Activated T-helper 1 cell treated with anti-CD3 and anti-CD28 coated beads, Interleukin-12 subunit alpha, Interleukin-12 subunit beta, Interleukin-2, Interleukin-4 antibody, amounts not matched to agents 30 ng/mL and 10 ng/mL and 1 ng/mL, durations not matched to agents 14 hours and 24 hours and 36 hours (primary cell): ENCODE measurements around the gene ATP2A2. TPM values are rescaled to one million over a fixed set of nuclear protein-coding genes. Genes with fewer than 3 reads are reported as not detected.
"Not testable (repeated sequence)": the region's sequence is repeated elsewhere in the genome, so short reads cannot be mapped to it uniquely, and the experiment has no call there.

Experiments used
- DNase-seq: peaks from one replicate; pipeline ENCODE4 v3.0.0; 2021; ENCODE audit warnings: low spot score
- H3K27ac Mint-ChIP-seq: one replicate; pipeline ENCODE4 v1.8.0; 2021; ENCODE audit warnings: mild to moderate bottlenecking, mixed read lengths
- H3K27me3 Mint-ChIP-seq: one replicate; pipeline ENCODE4 v1.8.0; 2022; ENCODE audit warnings: mild to moderate bottlenecking, moderate library complexity, mixed read lengths; ENCODE audit not compliant: insufficient read depth
- H3K36me3 Mint-ChIP-seq: one replicate; pipeline ENCODE4 v1.8.0; 2021; ENCODE audit warnings: low read depth, mixed read lengths
- H3K4me1 Mint-ChIP-seq: one replicate; pipeline ENCODE4 v1.8.0; 2021; ENCODE audit warnings: low read depth, mixed read lengths
- H3K4me3 Mint-ChIP-seq: one replicate; pipeline ENCODE4 v1.8.0; 2021; ENCODE audit warnings: mild to moderate bottlenecking, moderate library complexity, mixed read lengths
- H3K9me3 Mint-ChIP-seq: one replicate; pipeline ENCODE4 v1.8.0; 2021; ENCODE audit warnings: mixed read lengths
- intact Hi-C: fragments of 100-400 bp; cut with micrococcal nuclease; formaldehyde crosslinking; loops from one replicate; pipeline ENCODE4 v1.15.1; 2024
- total RNA-seq: library from RNA; stranded (reverse); gene quantifications from 2 replicates; pipeline ENCODE4 v1.2.3, GENCODE V29; 2022

Gene ATP2A2
- total RNA-seq, 1 donor from 2014 or later: 208 TPM

- H3K27me3 Mint-ChIP-seq: no peaks in the 10 kb centered on the region
- no peak overlapping the region for H3K27ac Mint-ChIP-seq
- no peaks in the 10 kb centered on the region for H3K9me3 Mint-ChIP-seq
- H3K4me1 Mint-ChIP-seq: peaks cover 37% of the 10 kb centered on the region
- H3K4me3 Mint-ChIP-seq: no peak overlapping the region
- no peak for DNase-seq
- intact Hi-C loops: no loop called here
- peaks cover 3% of the 10 kb centered on the region for H3K36me3 Mint-ChIP-seq
Observed at GRCh38 chr12:110354172-110354780, 73.2 kb downstream of the ATP2A2 start.

DNA sequence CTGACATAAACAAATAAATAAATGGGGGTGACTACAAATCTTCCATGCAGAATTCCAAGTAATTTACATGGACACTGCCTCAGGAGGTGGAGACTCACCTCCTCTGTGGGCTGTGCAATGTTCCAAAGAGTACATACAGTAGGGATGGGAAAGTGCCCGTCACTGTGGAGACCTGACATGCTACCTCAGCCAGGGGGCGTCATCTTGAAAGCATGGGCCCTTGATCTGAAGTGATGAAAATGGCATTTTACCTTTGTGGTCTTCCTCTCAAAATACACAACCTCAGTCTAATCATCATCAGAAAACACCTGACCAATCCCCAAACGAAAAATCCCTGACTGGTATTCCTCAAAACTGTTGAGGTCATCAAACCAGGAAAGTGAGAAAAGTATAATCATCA, 74.0 kb downstream of the ATP2A2 start:
- Mint-ChIP-seq H3K4me1 (peaks cover 29% of the 10 kb centered on the region), H3K9me3 (no peaks in the 10 kb centered on the region), H3K27ac (no peak overlapping the region), H3K27me3 (no peaks in the 10 kb centered on the region), H3K36me3 (no peaks in the 10 kb centered on the region), H3K4me3 (no peak overlapping the region)
- intact Hi-C loops: loop anchor here (1.0 kb wide), 1 partner anchor 76 kb away; no protein-coding TSS in a partner anchor
- DNase-seq: no peak

DNA sequence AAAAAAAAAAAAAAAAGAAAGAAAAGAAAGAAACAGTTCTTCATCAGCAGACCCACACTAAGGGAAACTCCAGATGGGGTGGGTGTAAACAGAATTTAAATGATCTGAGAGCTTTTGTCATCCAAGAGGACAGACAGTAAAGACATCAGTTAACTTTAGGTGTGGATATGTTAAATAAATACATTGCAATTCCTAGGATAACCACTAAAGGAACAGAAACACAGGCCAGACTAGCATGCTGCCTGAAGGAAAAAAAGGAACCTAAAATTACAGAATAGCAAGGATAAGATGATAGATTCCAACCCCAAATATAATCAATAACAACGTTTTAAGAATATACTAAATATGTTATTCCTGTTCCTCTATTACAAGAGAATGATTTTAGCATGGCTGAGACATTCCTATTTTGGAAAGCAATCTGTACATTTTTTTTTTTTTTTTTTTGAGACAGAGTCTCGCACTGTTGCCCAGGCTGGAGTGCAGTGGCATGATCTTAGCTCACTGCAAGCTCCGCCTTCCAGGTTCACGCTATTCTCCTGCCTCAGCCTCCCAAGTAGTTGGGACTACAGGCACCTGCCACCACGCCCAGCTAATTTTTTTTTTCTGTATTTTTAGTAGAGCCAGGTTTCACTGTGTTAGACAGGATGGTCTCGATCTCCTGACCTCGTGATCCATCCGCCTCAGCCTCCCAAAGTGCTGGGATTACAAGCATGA, 77.5 kb downstream of the ATP2A2 start:
- intact Hi-C loops, DNase-seq, H3K27ac Mint-ChIP-seq, H3K9me3 Mint-ChIP-seq, H3K27me3 Mint-ChIP-seq, H3K36me3 Mint-ChIP-seq, H3K4me3 Mint-ChIP-seq: not testable (repeated sequence)
- peaks cover 15% of the 10 kb centered on the region for H3K4me1 Mint-ChIP-seq

DNA sequence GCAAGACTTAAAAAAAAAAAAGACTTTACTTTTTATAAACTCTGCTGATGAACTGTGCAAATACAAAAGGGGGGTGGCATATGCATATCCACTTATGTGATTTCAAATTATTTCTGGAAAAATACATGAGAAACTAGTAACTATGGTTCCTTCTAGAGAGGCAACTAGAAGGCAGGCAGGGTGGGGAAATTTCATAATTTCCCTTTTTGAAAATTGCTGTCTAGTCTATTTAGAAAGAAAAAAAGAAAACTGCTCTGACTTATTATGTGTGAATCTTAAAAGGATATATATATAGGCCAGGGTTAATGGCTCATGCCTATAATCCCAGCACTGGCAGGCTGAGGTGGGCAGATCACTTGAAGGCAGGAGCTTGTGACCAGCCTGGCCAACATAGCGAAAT, 80.2 kb downstream of the ATP2A2 start:
- H3K36me3 Mint-ChIP-seq: no peaks in the 10 kb centered on the region
- H3K4me1 Mint-ChIP-seq: no peaks in the 10 kb centered on the region
- H3K27me3 Mint-ChIP-seq: no peaks in the 10 kb centered on the region
- H3K27ac Mint-ChIP-seq: no peak overlapping the region
- no peaks in the 10 kb centered on the region for H3K9me3 Mint-ChIP-seq
- no peak overlapping the region for H3K4me3 Mint-ChIP-seq
- no peak for DNase-seq
- intact Hi-C loops: no loop called here

DNA sequence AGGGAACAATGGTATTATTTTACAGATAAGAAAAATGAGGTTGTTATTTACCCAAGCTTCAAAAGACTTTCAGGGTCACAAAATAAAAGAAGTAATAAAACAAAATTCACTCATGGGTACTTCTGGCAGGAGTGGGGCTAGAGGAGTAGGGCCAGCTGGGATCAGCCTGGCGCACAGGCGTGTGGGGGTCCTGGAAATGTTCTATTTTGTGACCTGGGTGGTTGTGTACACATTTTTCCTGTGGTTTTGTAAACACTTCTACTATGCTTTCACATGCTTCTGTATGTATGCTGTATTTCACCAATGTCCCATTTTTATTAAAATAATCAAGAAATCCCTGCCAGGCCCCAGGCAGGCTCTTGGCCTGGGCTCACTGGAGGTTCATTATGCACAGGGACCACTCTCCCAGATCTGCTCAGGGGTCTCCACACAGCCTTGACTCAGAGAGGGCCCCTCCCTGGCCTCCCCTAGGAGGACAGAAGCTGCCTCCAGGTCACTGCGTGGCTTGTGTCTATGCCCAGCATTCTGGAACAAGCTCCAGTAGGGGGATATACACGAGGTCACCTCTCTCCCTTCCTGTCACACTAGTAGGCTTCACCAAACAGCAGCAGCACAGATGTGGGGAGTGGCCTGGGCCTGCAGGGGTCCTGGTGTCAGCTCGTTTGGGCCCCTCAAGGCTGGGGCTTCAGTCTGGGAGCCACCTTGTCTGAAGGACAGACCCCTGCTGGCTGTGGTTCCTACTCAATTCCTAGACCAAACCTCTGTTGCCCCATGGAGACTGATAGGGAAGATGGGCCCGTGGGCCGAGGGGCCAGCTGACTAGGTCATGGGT, 84.7 kb downstream of the ATP2A2 start:
- Mint-ChIP-seq H3K4me3 (no peak overlapping the region), H3K27ac (no peak overlapping the region), H3K4me1 (no peaks in the 10 kb centered on the region), H3K9me3 (no peaks in the 10 kb centered on the region), H3K27me3 (no peaks in the 10 kb centered on the region), H3K36me3 (peaks cover 3% of the 10 kb centered on the region)
- no peak for DNase-seq
- intact Hi-C loops: no loop called here

DNA sequence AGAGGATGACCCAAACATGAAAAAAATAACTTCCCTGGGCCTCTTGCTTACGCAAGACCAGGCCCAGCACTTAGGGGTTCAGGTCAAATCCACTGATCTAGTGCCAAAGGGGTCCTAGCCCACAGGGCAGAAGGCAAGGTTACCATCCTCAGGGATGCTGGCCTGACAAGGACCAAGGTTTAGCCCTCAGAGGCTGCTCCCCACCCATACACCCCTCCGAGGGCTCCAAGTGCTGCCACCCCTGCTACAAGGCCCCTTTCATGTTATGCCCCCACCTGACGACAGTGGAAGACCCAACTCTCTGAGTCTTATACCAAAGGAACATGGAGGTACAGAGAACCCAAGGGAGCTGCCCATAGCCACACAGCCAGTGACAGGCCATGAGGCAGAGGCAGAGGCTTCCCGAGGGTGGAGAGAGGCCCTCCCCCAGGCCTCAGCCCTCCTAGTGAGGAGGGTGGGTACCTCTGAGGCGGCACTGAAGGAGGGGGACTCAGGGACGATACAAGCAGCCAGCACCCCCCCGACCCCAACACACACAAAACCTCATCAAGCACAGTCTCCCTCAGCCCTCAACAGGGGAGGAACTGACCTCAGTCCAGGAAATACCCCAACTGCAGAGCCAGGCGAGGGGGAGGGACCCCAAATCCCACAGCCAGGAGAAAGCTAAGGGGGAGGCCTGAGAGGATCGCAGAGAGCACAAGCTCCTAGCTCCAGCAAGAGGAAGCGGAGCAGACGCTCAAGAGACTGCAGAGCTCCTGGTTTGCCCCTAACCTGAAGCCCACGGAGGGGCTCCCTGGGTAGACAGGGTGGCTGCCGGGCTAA, 85.5 kb downstream of the ATP2A2 start:
- no peak for DNase-seq
- no peaks in the 10 kb centered on the region for H3K9me3 Mint-ChIP-seq
- H3K4me3 Mint-ChIP-seq: no peak overlapping the region
- H3K27ac Mint-ChIP-seq: no peak overlapping the region
- H3K27me3 Mint-ChIP-seq: no peaks in the 10 kb centered on the region
- no peaks in the 10 kb centered on the region for H3K4me1 Mint-ChIP-seq
- H3K36me3 Mint-ChIP-seq: peaks cover 3% of the 10 kb centered on the region
- intact Hi-C loops: no loop called here

- DNase-seq: no peak
- Mint-ChIP-seq H3K36me3 (peaks cover 3% of the 10 kb centered on the region), H3K9me3 (no peaks in the 10 kb centered on the region), H3K4me3 (no peak overlapping the region), H3K27ac (no peak overlapping the region), H3K4me1 (no peaks in the 10 kb centered on the region), H3K27me3 (no peaks in the 10 kb centered on the region)
- intact Hi-C loops: no loop called here
Observed at GRCh38 chr12:110367181-110367864, 86.3 kb downstream of the ATP2A2 start.

- intact Hi-C loops: no loop called here
- no peak for DNase-seq
- H3K4me1 Mint-ChIP-seq: no peaks in the 10 kb centered on the region
- H3K36me3 Mint-ChIP-seq: peaks cover 13% of the 10 kb centered on the region
- H3K27ac Mint-ChIP-seq: no peak overlapping the region
- H3K27me3 Mint-ChIP-seq: no peaks in the 10 kb centered on the region
- no peaks in the 10 kb centered on the region for H3K9me3 Mint-ChIP-seq
- no peak overlapping the region for H3K4me3 Mint-ChIP-seq
Observed at GRCh38 chr12:110369992-110370391, 88.9 kb downstream of the ATP2A2 start.

DNA sequence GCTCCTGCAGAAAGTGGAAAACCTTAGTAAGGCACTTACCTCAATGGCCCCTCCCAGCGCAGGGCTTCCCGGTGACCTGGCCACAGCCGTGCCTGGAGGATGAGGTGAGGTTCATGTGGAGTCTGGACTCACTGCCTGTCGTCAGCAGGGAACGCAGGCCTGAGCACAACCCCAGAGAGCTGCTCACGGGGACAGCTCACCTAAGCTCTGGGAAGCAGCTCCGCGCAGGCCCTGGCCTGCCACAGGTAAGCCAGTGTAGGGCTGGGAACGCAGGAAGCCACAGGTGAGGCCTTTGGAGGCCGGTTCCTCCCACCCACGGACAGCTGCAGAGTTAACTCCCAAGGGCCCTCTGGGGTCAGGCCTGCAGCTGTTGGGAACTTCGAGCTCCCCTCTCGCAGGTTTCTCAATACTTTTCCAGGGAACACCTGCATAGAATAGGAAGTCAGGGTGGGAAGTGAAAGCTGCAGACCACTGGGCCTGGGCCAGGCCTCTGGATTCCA, 89.7 kb downstream of the ATP2A2 start:
- Mint-ChIP-seq H3K36me3 (peaks cover 17% of the 10 kb centered on the region), H3K27me3 (no peaks in the 10 kb centered on the region), H3K4me1 (no peaks in the 10 kb centered on the region), H3K9me3 (no peaks in the 10 kb centered on the region), H3K27ac (no peak overlapping the region), H3K4me3 (no peak overlapping the region)
- intact Hi-C loops: no loop called here
- DNase-seq: no peak

DNA sequence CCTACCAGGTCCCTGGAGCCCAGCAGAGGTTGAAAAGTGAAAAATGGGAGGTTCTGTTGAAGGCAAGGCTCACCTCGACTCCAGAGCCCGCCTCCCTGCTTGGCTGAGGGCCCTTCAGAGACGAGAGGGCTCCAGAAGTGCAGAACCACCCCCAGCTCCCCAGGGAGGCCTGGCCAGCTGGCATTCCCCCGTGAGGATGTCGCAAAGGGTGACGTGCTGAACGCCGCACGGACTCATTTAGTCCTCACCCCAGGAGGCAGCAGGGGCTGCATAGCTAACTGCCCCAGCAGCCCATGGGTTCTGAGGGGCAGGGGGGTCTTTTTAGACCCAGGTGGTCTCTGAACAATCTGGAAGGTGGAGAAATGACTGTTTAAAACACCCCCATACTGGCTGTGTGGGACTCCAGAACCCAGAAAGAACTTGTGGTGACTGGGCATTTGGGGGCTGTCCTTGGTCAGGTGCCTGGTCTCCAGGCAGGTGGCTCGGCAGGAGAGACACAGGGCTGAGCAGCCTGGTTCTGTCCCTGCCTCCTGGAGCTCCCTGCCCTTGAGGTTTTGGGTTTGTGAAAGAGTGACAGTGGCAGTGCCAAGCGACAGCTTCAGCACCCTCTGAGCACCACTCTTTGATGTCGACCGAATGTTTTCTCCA, 90.5 kb downstream of the ATP2A2 start:
- no peak for DNase-seq
- no peaks in the 10 kb centered on the region for H3K27me3 Mint-ChIP-seq
- intact Hi-C loops: no loop called here
- H3K27ac Mint-ChIP-seq: no peak overlapping the region
- H3K36me3 Mint-ChIP-seq: peaks cover 22% of the 10 kb centered on the region
- H3K9me3 Mint-ChIP-seq: no peaks in the 10 kb centered on the region
- H3K4me3 Mint-ChIP-seq: no peak overlapping the region
- no peaks in the 10 kb centered on the region for H3K4me1 Mint-ChIP-seq

DNA sequence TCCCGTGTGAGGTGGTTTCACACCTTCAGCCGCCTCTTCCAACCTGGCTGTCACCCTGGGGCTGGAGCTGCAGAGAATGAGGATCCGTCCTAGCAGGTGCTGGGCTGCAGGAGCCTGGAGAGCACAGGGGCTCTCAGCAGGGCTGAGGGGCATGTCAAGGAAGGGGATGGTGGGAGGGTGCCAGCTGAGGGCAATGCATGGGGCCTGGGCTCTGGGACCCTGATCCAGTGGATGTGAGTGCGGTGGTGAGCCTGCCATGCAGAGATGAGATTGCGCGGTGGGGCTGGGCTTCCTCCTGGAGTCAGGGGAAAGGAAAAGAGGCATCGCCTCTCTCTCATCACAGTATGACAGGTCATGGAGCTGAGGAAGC, 91.0 kb downstream of the ATP2A2 start:
- H3K27ac Mint-ChIP-seq: no peak overlapping the region
- peaks cover 22% of the 10 kb centered on the region for H3K36me3 Mint-ChIP-seq
- no peaks in the 10 kb centered on the region for H3K4me1 Mint-ChIP-seq
- H3K9me3 Mint-ChIP-seq: no peaks in the 10 kb centered on the region
- intact Hi-C loops: no loop called here
- no peaks in the 10 kb centered on the region for H3K27me3 Mint-ChIP-seq
- DNase-seq: no peak
- H3K4me3 Mint-ChIP-seq: no peak overlapping the region

GRCh38 chr12:110373025-110373424, 92.0 kb downstream of the ATP2A2 start:
- intact Hi-C loops: no loop called here
- no peak overlapping the region for H3K4me3 Mint-ChIP-seq
- no peak for DNase-seq
- peaks cover 27% of the 10 kb centered on the region for H3K36me3 Mint-ChIP-seq
- no peaks in the 10 kb centered on the region for H3K27me3 Mint-ChIP-seq
- no peak overlapping the region for H3K27ac Mint-ChIP-seq
- H3K9me3 Mint-ChIP-seq: no peaks in the 10 kb centered on the region
- H3K4me1 Mint-ChIP-seq: no peaks in the 10 kb centered on the region
